ENCODE data around the gene CHCHD6. TPM values are rescaled to one million over a fixed set of nuclear protein-coding genes. Genes with fewer than 3 reads are reported as not detected.

The CHCHD6 gene
- total RNA-seq, 8 experiments from 2014 or later: 13.9 to 71.2 (median 45.4) TPM

DNA sequence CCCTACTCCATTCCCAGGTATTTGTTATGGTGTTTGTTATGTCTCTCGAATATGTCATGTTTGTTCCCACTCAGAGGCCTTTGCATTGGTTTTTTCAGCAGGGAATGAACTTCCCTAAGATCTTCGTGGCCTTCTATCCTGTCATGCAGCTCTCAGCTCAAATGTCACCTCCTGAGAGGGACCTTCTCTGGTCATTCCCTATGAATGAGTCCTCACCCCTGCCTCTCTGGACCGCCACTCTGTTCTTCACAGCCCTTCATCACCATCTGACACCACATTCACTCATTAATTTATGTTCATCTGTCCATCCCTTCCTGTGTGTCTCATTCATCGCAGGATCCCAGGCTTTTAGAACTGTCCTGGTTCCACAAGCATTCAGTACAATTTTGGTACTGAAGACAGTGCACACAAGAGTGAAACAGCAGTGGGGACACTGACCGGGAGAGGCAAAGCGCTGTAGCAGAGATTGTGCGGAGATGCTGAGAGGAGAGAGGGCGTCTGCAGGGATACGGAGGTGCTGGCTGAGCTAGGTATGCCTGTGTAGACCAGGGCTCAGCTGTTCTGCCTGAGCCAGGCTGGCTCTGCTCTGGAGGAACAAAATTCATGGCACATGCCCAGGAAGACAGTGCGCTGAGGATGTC is 132.3 kb downstream of the CHCHD6 start:
- no peak overlapping the region for H3K27ac ChIP-seq
- peak in 4 of 8 experiments; percentile 5 to 28 (median 16) for ATAC-seq (replicated peaks in 6 of 8)
- WGBS, 10 experiments: 84 to 100% (median 96%) methylated on average over 1 to 8 of the region's 10 CpGs; no CpG with 5 or more reads in 2 of the 10 experiments
- H3K4me3 ChIP-seq: no peak overlapping the region
- peaks cover 0 to 8% of the 10 kb centered on the region in 2 donors for H3K4me1 ChIP-seq (replicated peaks in 1 of 2)
- in situ Hi-C loops (cut with MboI; ENCODE audit: low pct_unique_long_range_greater_than_20kb in 2 of 9, low sequenced_read_pairs in 9 of 9, unreplicated experiment in 9 of 9): no loop called here

- 79 to 100% (median 93%) methylated on average over 2 to 4 of the region's 4 CpGs; no CpG with 5 or more reads in 5 of the 10 experiments for WGBS, 10 experiments
- in situ Hi-C loops (cut with MboI; ENCODE audit: low pct_unique_long_range_greater_than_20kb in 2 of 9, low sequenced_read_pairs in 9 of 9, unreplicated experiment in 9 of 9): no loop called here
- Histone ChIP-seq H3K4me3 (no peak overlapping the region), H3K4me1 (replicated peaks in 1 of 2) (peaks cover 0 to 8% of the 10 kb centered on the region in 2 donors), H3K27ac (no peak overlapping the region)
- no peak for ATAC-seq (replicated peaks in 6 of 8)
Observed at GRCh38 chr3:126837773-126838172, 133.7 kb downstream of the CHCHD6 start.

DNA sequence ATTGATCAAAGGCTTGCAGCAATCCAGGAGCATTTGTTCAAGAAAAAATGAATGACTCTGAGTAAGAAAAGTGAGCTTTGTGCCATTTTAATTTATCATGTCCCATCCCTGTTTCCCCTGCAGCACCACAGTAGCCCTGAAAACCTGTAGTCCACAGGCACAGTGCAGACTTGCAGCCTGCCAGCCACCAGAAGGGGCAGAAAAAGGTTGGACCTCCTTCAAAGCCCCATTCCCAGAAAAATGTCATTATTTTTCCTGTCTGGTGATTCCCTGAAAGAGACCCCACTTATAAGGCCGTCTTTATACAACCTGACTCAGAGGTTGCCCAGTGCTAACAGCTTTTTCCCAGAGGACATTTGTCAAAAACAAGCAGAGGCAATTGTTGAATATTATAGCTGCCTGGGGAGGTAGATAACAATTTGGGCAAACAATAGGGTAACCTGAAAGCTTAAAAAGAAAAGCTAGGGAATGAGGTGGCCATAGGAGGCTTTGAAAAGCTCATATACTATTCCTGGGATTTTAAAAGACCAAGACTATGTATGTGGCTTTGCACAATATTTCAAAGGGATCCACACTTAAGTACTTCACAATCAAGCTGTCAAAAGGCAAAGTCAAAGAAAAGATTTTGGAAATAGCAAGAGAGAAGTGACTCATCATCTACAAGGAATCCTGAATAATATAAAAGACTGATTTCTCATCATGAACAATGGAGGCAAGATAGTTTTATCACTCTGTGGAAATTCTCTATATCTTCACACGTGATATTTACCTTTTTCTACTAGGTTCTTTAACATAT is 142.1 kb downstream of the CHCHD6 start:
- WGBS, 10 experiments: 20 to 100% (median 83%) methylated on average over 1 to 2 of the region's 2 CpGs; no CpG with 5 or more reads in 1 of the 10 experiments
- Histone ChIP-seq H3K4me3 (no peak overlapping the region), H3K4me1 (replicated peaks in 1 of 2) (peaks cover 7 to 12% of the 10 kb centered on the region in 2 donors), H3K27ac (no peak overlapping the region)
- peak in 1 of 8 experiments; percentile 45 for ATAC-seq (replicated peaks in 6 of 8)
- in situ Hi-C loops (cut with MboI; ENCODE audit: low pct_unique_long_range_greater_than_20kb in 2 of 9, low sequenced_read_pairs in 9 of 9, unreplicated experiment in 9 of 9): no loop called here

DNA sequence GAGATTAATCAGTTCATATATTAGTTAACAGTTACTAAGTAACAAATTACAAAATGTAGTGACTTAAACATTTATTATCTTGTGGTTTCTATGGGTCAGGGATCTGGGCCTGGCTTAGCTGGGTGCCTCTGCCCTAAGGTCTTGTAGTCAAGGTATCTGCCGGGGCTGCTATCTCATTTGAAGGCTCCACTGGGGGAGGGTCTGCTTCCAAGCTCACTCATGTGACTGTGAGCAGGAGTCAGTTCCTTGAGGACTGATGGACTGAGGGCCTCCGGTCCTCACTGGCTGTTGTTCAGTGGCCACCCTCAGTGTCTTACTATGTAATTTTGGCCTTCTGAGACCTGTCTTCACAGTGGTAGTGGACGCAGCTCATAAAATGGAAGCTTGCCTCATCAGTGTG is 143.0 kb downstream of the CHCHD6 start:
- Histone ChIP-seq H3K27ac (no peak overlapping the region), H3K4me1 (replicated peaks in 1 of 2) (peaks cover 7 to 18% of the 10 kb centered on the region in 2 donors), H3K4me3 (no peak overlapping the region)
- 50 to 100% (median 98%) methylated on average over 1 to 3 of the region's 3 CpGs; no CpG with 5 or more reads in 2 of the 10 experiments for WGBS, 10 experiments
- in situ Hi-C loops (cut with MboI; ENCODE audit: low pct_unique_long_range_greater_than_20kb in 2 of 9, low sequenced_read_pairs in 9 of 9, unreplicated experiment in 9 of 9): no loop called here
- ATAC-seq (replicated peaks in 6 of 8): no peak

GRCh38 chr3:126848991-126849390 is 145.0 kb downstream of the CHCHD6 start:
- ATAC-seq (replicated peaks in 6 of 8): peak in 1 of 8 experiments; percentile 25
- WGBS, 10 experiments: 60 to 100% (median 96%) methylated on average over 1 to 6 of the region's 6 CpGs; no CpG with 5 or more reads in 2 of the 10 experiments
- H3K4me1 ChIP-seq (replicated peaks in 1 of 2): peaks cover 11 to 19% of the 10 kb centered on the region in 2 donors
- in situ Hi-C loops (cut with MboI; ENCODE audit: low pct_unique_long_range_greater_than_20kb in 2 of 9, low sequenced_read_pairs in 9 of 9, unreplicated experiment in 9 of 9): no loop called here
- H3K27ac ChIP-seq: no peak overlapping the region
- no peak overlapping the region for H3K4me3 ChIP-seq

- WGBS, 10 experiments: 92 to 100% (median 97%) methylated on average over 1 to 5 of the region's 6 CpGs; no CpG with 5 or more reads in 5 of the 10 experiments
- H3K27ac ChIP-seq: no peak overlapping the region
- H3K4me3 ChIP-seq: no peak overlapping the region
- peaks cover 11 to 19% of the 10 kb centered on the region in 2 donors for H3K4me1 ChIP-seq (replicated peaks in 1 of 2)
- no peak for ATAC-seq (replicated peaks in 6 of 8)
- in situ Hi-C loops (cut with MboI; ENCODE audit: low pct_unique_long_range_greater_than_20kb in 2 of 9, low sequenced_read_pairs in 9 of 9, unreplicated experiment in 9 of 9): no loop called here
Observed at GRCh38 chr3:126849768-126850167, 145.7 kb downstream of the CHCHD6 start.

- ATAC-seq (replicated peaks in 6 of 8): peak in 5 of 8 experiments; percentile 32 to 94 (median 83)
Observed at GRCh38 chr3:126850370-126851085, 146.5 kb downstream of the CHCHD6 start.

DNA sequence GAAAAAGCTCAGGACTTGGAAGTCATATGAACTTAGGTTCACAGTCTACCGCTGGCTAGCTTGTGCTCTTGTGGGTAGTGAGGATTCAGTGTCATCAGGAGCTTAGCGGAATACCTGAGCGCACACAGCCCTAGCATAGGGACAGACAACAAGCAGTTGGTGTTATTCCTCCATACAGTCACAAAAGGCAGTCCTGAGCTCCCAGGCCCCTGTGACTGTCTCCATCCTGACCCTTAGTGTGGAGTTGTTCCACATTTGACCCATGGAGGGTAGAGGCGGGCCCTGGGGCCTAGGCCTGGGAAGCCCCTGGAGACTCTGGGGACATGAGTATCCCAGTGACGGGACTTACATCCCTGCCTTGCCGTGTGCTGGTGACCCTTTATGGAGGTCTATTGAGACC is 147.3 kb downstream of the CHCHD6 start:
- no peak for ATAC-seq (replicated peaks in 6 of 8)
- in situ Hi-C loops (cut with MboI; ENCODE audit: low pct_unique_long_range_greater_than_20kb in 2 of 9, low sequenced_read_pairs in 9 of 9, unreplicated experiment in 9 of 9): no loop called here
- Histone ChIP-seq H3K27ac (no peak overlapping the region), H3K4me1 (replicated peaks in 1 of 2) (peaks cover 4 to 13% of the 10 kb centered on the region in 2 donors), H3K4me3 (no peak overlapping the region)
- WGBS, 10 experiments: 91 to 100% (median 100%) methylated on average over 1 to 5 of the region's 6 CpGs; no CpG with 5 or more reads in 5 of the 10 experiments

More at GRCh38 chr3:126850370-126851085, 146.5 kb downstream of the CHCHD6 start:
- H3K27ac ChIP-seq: no peak overlapping the region
- peaks cover 11 to 19% of the 10 kb centered on the region in 2 donors for H3K4me1 ChIP-seq (replicated peaks in 1 of 2)
- in situ Hi-C loops (cut with MboI; ENCODE audit: low pct_unique_long_range_greater_than_20kb in 2 of 9, low sequenced_read_pairs in 9 of 9, unreplicated experiment in 9 of 9): no loop called here
- no peak overlapping the region for H3K4me3 ChIP-seq
- WGBS, 10 experiments: 50 to 100% (median 80%) methylated on average over 1 to 10 of the region's 10 CpGs; no CpG with 5 or more reads in 2 of the 10 experiments

DNA sequence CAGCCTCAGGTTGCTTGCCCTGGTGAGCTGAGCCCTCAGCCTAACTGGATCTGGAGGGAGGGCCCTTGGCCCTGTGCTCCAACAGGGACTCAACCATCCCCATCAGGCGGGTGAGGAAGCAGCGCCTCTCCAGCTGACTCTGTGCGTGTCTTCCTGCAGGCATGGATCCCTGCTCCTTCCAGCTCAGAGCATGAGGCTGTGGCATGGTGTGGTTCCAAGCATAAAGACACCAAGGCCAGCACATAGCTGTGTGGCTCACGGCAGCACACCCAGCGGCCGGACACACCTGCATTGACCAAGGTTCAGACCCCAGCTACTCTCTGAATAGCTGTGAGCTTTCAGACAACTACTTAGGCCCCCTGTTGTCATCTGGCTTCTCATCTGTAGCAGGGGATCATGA is 147.9 kb downstream of the CHCHD6 start:
- no peak overlapping the region for H3K27ac ChIP-seq
- H3K4me3 ChIP-seq: no peak overlapping the region
- no peak for ATAC-seq (replicated peaks in 6 of 8)
- in situ Hi-C loops (cut with MboI; ENCODE audit: low pct_unique_long_range_greater_than_20kb in 2 of 9, low sequenced_read_pairs in 9 of 9, unreplicated experiment in 9 of 9): no loop called here
- peaks cover 4 to 13% of the 10 kb centered on the region in 2 donors for H3K4me1 ChIP-seq (replicated peaks in 1 of 2)
- WGBS, 10 experiments: 90 to 100% (median 100%) methylated on average over 3 to 5 of the region's 6 CpGs; no CpG with 5 or more reads in 7 of the 10 experiments

- Histone ChIP-seq H3K27ac (no peak overlapping the region), H3K4me1 (replicated peaks in 1 of 2) (peaks cover 4 to 13% of the 10 kb centered on the region in 2 donors), H3K4me3 (no peak overlapping the region)
- no peak for ATAC-seq (replicated peaks in 6 of 8)
- WGBS, 10 experiments: 85 to 95% (median 87%) methylated on average over 3 to 9 of the region's 10 CpGs; no CpG with 5 or more reads in 5 of the 10 experiments
- in situ Hi-C loops (cut with MboI; ENCODE audit: low pct_unique_long_range_greater_than_20kb in 2 of 9, low sequenced_read_pairs in 9 of 9, unreplicated experiment in 9 of 9): no loop called here
Observed at GRCh38 chr3:126852511-126852910, 148.5 kb downstream of the CHCHD6 start.

GRCh38 chr3:126854666-126855065 is 150.6 kb downstream of the CHCHD6 start:
- WGBS, 10 experiments: 80 to 100% (median 98%) methylated on average over 1 to 4 of the region's 5 CpGs
- in situ Hi-C loops (cut with MboI; ENCODE audit: low pct_unique_long_range_greater_than_20kb in 2 of 9, low sequenced_read_pairs in 9 of 9, unreplicated experiment in 9 of 9): no loop called here
- Histone ChIP-seq H3K4me3 (no peak overlapping the region), H3K27ac (no peak overlapping the region), H3K4me1 (replicated peaks in 1 of 2) (peaks cover 4 to 13% of the 10 kb centered on the region in 2 donors)
- ATAC-seq (replicated peaks in 6 of 8): no peak

- 100% methylated on average over 1 to 3 of the region's 4 CpGs; no CpG with 5 or more reads in 6 of the 10 experiments for WGBS, 10 experiments
- Histone ChIP-seq H3K4me1 (replicated peaks in 1 of 2) (peaks cover 4 to 13% of the 10 kb centered on the region in 2 donors), H3K27ac (no peak overlapping the region), H3K4me3 (no peak overlapping the region)
- in situ Hi-C loops (cut with MboI; ENCODE audit: low pct_unique_long_range_greater_than_20kb in 2 of 9, low sequenced_read_pairs in 9 of 9, unreplicated experiment in 9 of 9): no loop called here
- ATAC-seq (replicated peaks in 6 of 8): no peak
Observed at GRCh38 chr3:126855374-126855773, 151.3 kb downstream of the CHCHD6 start.

DNA sequence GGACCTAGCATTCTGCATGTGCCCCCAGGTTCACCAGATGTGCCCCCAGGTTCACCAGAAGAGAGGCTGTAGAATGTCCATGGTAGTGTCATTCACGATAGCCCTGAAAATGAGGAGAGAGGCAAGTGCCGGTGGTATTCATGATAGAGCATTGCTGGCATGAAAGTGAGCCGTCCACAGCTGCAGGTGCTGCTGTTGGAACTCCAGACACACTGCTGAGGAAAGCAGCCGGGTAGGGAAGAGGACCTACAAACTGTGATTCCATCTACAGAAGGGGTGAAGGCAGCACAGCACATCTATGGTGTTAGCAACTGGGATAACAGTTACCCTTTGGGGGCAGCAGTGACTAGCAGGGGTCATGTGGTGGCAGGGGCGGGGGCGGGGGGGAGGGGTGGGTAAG is 153.9 kb downstream of the CHCHD6 start:
- Histone ChIP-seq H3K27ac (no peak overlapping the region), H3K4me1 (replicated peaks in 1 of 2) (no peaks in the 10 kb centered on the region), H3K4me3 (no peak overlapping the region)
- in situ Hi-C loops (cut with MboI; ENCODE audit: low pct_unique_long_range_greater_than_20kb in 2 of 9, low sequenced_read_pairs in 9 of 9, unreplicated experiment in 9 of 9): no loop called here
- no peak for ATAC-seq (replicated peaks in 6 of 8)
- 100% methylated on average over 2 of the region's 6 CpGs; no CpG with 5 or more reads in 9 of the 10 experiments for WGBS, 10 experiments

Data from motor neuron (in vitro differentiated cells).